SK-N-SH treated with all-trans-retinoic acid at 6 μM for 48 hours (cell line): ENCODE data around the gene CLCN3.

Experiments
- ARNTL ChIP-seq: fragments of 450-650 bp; formaldehyde crosslinking; IDR thresholded peaks from 2 replicates; pipeline ENCODE4 v1.5.0; 2020; ENCODE audit warnings: low read depth, mild to moderate bottlenecking, moderate library complexity, borderline replicate concordance
- GLIS3 ChIP-seq: fragments of 250-450 bp; sonication (Bioruptor Pico); IDR thresholded peaks from 2 replicates; pipeline ENCODE4 v1.5.0; 2020; ENCODE audit warnings: mild to moderate bottlenecking, moderate library complexity
- OSR1 ChIP-seq: fragments of 250-450 bp; sonication (Bioruptor Pico); IDR thresholded peaks from 2 replicates; pipeline ENCODE4 v1.8.0; 2022; ENCODE audit warnings: moderate library complexity, mild to moderate bottlenecking, inconsistent platforms
- PPARA ChIP-seq: fragments of 250-450 bp; sonication (Bioruptor Pico); IDR thresholded peaks from 2 replicates; pipeline ENCODE4 v1.5.0; 2020; ENCODE audit warnings: mild to moderate bottlenecking, borderline replicate concordance
- RARB ChIP-seq: fragments of 250-450 bp; sonication (Bioruptor Pico); IDR thresholded peaks from 2 replicates; pipeline ENCODE4 v1.8.0; 2021; ENCODE audit warnings: mild to moderate bottlenecking, moderate library complexity
- TCF4 ChIP-seq: fragments of 250-450 bp; sonication (Bioruptor Pico); IDR thresholded peaks from 2 replicates; pipeline ENCODE4 v1.8.0; 2021; ENCODE audit warnings: mild to moderate bottlenecking, moderate library complexity, borderline replicate concordance
- ZFP3 ChIP-seq: fragments of 250-450 bp; sonication (Bioruptor Pico); IDR thresholded peaks from 2 replicates; pipeline ENCODE4 v1.5.0; 2020; ENCODE audit warnings: mild to moderate bottlenecking, moderate library complexity
- ZNF70 ChIP-seq: fragments of 450-650 bp; formaldehyde crosslinking; IDR thresholded peaks from 2 replicates; pipeline ENCODE4 v1.5.0; 2020; ENCODE audit warnings: mild to moderate bottlenecking, moderate library complexity
- ZNF8 ChIP-seq: fragments of 450-650 bp; formaldehyde crosslinking; IDR thresholded peaks from 2 replicates; pipeline ENCODE4 v1.5.0; 2020; ENCODE audit warnings: mild to moderate bottlenecking, moderate library complexity
- TF ChIP-seq, protein P1 (sequence below): fragments of 250-450 bp; sonication (Bioruptor Pico); IDR thresholded peaks from 2 replicates; pipeline ENCODE4 v1.8.0; 2020; ENCODE audit warnings: mild to moderate bottlenecking, moderate library complexity, borderline replicate concordance
- TF ChIP-seq, protein P2 (sequence below): fragments of 250-450 bp; sonication (Bioruptor Pico); IDR thresholded peaks from 2 replicates; pipeline ENCODE4 v1.5.1; 2021; ENCODE audit warnings: mild to moderate bottlenecking, moderate library complexity

DNA sequence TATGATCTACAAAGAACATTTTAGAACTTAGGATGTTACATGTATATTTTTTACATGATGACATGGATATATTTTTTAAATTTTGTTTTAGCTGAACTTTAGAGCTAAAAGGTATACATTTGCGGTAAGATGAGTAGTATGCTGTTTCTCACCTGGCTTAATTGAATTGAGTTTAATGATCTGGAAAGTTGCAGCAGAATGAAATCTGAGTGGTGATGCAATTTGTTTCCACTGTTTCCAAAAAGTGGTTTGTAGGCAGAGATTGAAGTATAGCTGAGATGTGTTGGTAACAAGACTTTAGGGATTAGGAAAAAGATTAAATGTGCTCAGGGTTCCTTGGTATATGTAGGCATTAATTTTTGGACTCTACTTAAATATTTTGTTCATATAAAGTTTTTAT, 69.3 kb downstream of the CLCN3 start:
- TF ChIP-seq GLIS3 (no peak), RARB (CRISPR knock-in tag) (no peak), ZFP3 (CRISPR knock-in tag) (no peak), PPARA (CRISPR knock-in tag) (no peak), ZNF70 (CRISPR knock-in tag) (no peak), OSR1 (CRISPR knock-in tag) (no peak), ARNTL (CRISPR knock-in tag) (no peak), ZNF8 (no peak), TCF4 (CRISPR knock-in tag) (no peak)
- TF ChIP-seq, protein P1, sequence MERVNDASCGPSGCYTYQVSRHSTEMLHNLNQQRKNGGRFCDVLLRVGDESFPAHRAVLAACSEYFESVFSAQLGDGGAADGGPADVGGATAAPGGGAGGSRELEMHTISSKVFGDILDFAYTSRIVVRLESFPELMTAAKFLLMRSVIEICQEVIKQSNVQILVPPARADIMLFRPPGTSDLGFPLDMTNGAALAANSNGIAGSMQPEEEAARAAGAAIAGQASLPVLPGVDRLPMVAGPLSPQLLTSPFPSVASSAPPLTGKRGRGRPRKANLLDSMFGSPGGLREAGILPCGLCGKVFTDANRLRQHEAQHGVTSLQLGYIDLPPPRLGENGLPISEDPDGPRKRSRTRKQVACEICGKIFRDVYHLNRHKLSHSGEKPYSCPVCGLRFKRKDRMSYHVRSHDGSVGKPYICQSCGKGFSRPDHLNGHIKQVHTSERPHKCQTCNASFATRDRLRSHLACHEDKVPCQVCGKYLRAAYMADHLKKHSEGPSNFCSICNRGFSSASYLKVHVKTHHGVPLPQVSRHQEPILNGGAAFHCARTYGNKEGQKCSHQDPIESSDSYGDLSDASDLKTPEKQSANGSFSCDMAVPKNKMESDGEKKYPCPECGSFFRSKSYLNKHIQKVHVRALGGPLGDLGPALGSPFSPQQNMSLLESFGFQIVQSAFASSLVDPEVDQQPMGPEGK (CRISPR knock-in tag), result no peak
- TF ChIP-seq, protein P2, sequence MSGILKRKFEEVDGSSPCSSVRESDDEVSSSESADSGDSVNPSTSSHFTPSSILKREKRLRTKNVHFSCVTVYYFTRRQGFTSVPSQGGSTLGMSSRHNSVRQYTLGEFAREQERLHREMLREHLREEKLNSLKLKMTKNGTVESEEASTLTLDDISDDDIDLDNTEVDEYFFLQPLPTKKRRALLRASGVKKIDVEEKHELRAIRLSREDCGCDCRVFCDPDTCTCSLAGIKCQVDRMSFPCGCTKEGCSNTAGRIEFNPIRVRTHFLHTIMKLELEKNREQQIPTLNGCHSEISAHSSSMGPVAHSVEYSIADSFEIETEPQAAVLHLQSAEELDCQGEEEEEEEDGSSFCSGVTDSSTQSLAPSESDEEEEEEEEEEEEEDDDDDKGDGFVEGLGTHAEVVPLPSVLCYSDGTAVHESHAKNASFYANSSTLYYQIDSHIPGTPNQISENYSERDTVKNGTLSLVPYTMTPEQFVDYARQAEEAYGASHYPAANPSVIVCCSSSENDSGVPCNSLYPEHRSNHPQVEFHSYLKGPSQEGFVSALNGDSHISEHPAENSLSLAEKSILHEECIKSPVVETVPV, result no peak
